ENCODE results near the gene APRT.
A peak's percentile ranks its signal among the peaks of the same experiment; 100 is the strongest.

APRT gene, protein sequence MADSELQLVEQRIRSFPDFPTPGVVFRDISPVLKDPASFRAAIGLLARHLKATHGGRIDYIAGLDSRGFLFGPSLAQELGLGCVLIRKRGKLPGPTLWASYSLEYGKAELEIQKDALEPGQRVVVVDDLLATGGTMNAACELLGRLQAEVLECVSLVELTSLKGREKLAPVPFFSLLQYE

DNA sequence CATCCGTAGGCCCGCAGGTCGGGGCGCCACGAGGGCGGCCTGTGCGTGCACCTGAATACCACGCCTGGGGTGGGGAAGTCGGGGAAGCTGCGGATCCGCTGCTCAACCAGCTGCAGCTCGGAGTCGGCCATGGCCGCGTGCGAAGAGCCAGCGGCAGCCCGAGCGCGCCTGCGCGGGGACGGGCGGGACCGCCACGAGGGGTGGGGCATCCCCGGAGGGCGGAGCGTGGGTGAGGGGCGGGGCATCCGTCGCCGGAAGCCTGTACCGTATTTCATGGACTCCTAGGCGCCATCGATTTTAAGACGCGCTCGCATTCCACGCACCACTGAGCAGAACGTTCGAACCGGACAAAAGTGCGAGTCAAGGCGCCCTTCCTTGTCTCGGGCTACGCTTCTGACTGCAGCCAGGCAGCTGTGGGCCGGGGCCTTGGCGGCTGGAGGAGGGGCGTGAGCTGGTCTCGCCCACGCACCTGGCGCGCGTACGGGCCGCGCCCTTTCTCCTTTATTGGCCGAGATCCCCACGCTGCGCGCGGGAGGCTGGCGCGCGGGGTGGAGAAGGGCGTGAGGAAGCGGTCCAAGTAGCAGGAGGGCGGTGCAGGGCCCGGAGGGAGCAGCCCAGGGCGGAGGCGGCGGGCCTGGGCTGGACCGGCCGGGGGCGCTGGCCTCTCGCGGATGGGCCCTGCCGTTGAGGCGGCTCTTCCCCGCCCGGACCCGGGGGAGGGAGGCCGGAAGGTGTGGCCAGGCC lies at the start of gene APRT:
APRT (minus strand) TSS at position 160 of the 744 bp plus-strand sequence; CDS start at position 131, 29 bp downstream.
- DNase-seq (ENCODE audit: low read depth), result peak; percentile 97

GRCh38 chr16:88861359-88861758 lies 49.6 kb upstream of the APRT start:
- no peak for DNase-seq (ENCODE audit: low read depth)

DNA sequence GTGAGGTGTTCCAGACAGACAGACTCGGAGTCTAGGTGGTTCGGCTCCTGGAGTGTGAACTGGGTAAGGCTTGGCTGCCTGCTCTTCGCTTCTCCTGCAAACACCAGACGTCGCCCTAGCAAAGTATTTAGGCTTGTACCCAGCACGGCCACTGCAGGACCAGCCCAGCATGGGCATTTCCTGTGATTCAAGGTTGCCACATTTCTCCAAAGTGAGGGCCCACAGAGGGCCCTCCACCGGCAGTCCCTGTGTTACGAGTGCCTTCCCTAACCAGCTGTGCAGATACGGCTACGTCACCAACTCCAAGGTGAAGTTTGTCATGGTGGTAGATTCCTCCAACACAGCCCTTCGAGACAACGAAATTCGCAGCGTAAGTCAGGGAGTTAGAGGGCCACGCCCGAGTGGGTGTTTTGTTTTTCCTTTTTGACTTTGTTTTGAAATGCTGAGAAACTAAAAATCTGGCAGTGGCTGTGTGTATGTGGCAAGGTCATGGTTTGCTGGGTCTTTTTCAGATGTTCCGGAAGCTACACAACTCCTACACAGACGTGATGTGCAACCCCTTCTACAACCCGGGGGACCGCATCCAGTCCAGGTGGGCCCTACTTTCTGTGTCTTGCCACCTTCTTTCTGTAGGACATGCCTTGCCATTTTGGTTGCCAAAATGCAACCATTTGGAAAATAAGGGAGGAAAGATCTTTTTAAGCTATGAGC lies 47.8 kb upstream of the APRT start:
- DNase-seq (ENCODE audit: low read depth), result no peak

DNA sequence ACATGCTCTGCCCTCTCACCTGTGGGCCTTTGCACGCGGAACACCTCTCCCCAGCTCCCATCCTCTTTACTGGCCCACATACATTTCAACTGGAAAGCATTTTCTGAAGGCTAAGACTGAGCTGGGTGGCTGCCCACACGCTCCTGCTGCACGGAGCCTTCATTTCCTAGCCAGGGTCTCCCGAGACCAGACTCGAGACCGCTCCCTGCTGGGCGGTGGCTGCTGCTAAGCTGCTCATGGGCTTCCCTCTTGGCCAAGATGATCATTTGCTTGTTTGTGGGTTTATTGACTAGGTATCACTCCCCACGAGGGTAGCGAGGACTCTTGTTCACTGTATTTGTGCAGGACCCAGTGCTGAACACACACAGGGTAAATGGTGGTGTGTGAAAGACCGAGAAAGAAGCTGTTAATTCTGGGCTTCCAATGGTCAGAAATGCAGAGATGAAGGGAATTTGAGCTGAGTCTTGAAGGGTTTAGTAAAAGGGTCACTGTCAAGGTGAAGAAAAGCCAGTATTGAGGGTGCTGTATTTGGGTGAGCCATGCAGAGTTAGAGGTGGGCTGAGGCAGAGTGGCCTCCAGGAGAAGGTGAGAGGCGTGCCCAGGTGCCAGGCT lies 46.1 kb upstream of the APRT start:
- DNase-seq (ENCODE audit: low read depth), result peak; percentile 61

GRCh38 chr16:88856828-88857727 lies 45.4 kb upstream of the APRT start, which contains the start of the genes GALNS and TRAPPC2L:
Gene GALNS, minus strand, starts transcription at chr16:88856947. Its CDS starts 70 bp downstream, at chr16:88856877.
Gene TRAPPC2L, plus strand, starts transcription at chr16:88857127. Its CDS starts 24 bp downstream, at chr16:88857151.
- peak; percentile 98 for DNase-seq (ENCODE audit: low read depth)

DNA sequence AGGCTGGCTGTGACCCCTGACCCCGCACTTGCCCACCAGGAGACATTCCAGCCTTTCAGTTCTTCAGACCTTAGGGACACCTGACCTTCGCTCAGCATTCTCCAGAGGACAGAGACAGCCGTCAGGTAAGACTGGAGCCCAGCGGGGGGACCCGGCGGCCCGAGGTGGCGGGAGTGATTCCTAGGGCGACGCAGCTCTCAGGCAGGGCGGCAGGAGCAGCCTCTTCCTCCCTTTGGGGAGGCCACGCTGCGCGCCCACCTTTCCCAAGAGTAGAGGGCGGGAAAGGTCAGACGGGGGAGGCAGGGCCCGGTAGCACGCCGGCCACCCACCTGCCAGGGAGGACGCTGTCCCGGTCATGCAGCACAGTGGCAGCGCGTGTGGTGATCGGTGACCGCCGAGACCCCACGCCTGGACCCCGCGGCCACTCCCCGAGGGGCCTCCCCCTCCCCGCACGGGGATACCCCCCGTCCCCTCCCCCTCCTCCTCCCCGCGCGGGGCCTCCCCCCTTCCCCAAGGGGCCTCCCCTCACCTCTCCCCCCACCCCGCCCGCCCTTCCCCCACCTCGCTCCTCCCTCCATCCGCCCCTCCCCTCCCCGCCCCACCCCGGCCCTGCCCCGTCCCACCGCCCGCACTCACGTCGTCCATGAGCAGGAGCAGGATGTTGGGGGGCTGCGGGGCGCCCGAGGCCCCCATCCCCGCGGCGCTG lies 44.5 kb upstream of the APRT start:
- DNase-seq (ENCODE audit: low read depth), result no peak

DNA sequence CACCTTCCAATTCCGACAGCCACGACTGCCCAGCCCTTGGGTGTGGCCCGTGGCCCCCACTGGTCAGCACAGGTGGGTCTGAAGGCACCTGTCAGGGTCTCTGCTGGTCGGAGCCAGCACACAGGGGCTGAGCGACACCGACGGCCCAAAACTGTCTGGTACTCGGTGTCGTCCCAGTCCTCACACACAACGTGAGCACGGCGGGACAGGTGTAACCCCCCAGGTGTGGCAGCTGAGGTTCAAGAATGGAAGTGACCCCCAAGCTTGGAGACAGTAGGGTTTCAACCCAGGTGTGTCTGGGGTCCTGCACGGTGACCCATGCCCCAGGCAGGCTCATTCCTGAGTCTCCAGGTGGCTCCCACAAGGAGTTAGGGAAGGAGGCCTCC lies 44.0 kb upstream of the APRT start:
- DNase-seq (ENCODE audit: low read depth), result no peak

- DNase-seq (ENCODE audit: low read depth), result no peak
These were observed 43.4 kb upstream of the APRT start for GRCh38 chr16:88855176-88855575.

DNA sequence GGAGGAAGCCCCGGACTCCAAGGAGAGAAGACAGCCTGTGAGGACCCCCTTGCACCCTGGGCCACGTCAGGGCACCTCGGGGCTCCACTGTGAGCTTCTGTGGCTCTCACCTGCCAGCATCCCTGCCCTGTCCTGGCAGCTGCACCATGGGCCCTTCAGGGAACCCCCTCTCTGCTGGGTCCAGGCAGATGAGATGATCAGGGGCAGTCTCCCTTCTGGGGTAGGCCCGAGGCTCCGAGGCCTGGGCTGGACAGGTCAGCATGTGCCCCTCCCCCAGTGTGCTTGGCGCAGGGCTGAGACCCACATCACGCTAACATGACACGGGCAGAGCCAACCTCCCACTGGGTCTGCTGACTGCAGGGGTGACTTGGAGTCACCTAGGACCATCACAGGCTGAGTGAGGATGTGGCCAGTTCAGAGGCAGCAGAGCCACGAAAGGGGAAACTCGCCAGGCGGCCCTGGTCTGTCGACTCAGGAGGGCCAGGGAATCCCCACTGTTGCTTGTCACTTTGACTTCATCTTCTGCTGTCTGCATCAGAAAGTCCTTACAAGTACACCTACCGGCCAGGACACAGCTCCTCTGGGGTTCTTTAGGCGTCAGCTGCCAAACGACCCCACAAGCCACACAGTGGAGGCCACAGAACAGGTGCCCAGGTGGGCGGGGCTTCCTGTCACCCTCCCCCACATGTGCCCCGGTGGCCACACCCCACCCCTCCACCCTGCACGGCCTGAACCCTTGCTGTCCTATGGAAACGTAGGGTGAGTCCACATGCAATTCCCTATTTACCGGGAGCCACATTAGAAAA lies 42.8 kb upstream of the APRT start:
- DNase-seq (ENCODE audit: low read depth), result no peak

- no peak for DNase-seq (ENCODE audit: low read depth)
These were observed 41.7 kb upstream of the APRT start for GRCh38 chr16:88853325-88853941.

- no peak for DNase-seq (ENCODE audit: low read depth)
These were observed 39.9 kb upstream of the APRT start for GRCh38 chr16:88851616-88852015.

- DNase-seq (ENCODE audit: low read depth), result no peak
These were observed 38.9 kb upstream of the APRT start for GRCh38 chr16:88850531-88851199.

DNA sequence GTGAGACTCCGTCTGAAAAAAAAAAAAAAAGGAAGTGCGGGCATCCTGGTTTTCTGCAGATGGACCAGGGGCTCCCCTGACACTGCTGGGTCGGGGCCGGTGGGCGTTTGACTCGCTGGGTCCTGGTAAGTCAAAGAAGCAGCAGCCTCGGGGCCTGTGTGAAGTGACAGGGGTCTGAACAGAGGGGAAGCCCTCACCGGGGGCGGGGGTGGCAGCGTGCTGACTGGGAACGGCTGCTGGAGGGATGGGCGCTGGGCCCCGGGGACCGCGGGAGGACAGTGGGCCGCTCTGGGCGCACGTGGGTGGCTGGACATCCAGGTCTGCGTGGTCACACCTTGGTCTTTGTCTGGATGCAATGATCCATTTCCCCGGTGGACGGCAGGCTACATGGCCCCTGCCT lies 36.8 kb upstream of the APRT start:
- DNase-seq (ENCODE audit: low read depth), result no peak

DNA sequence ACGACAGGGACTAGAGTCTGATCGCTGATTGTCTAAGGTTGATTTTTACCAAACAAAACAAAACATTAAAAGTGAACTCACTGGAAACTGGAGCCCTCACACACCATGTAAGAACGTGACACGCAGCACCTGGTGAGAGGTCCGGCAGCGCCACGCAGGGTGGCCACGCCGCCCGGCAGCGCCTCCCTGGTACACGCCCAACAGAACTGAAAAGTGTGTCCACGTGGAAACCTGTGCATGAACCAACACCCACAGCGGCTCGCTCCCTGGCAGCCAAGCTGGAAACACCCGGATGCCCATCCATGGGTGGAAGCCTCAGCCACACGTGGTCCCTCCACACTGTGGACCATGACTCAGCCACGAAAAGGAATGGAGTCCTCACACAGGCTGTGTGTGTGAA lies 35.9 kb upstream of the APRT start:
- DNase-seq (ENCODE audit: low read depth), result no peak

GRCh38 chr16:88846088-88846487 lies 34.4 kb upstream of the APRT start:
- DNase-seq (ENCODE audit: low read depth), result no peak

DNA sequence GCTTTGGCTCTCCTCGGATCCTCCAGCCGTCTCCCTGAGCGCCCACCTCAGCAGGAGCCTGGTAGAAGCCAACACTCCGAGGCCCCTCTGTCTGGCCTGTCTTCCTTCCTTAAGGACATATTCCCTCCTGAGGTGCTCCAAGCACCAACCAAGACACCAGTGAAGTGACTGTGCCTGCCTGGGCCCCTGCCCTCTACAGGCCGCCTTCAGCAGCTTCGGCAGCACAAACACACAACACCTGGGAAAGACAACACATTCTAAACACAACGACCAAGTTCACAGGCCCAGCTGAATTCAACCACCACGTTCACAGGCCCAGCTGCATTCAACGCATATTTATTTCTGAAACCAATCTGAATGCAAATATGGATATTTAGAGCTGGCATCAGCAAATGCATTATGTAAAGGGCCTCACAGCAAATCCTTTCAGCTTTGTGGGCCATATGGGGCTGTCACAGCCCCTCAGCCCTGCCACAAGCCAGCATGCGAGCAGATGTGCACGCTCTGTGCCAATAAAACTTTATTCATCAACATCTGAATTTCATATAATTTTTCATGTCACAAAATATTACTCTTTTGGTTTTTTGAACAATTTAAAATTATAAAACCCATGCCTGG lies 32.8 kb upstream of the APRT start:
- no peak for DNase-seq (ENCODE audit: low read depth)

GRCh38 chr16:88843256-88843655 lies 31.5 kb upstream of the APRT start:
- no peak for DNase-seq (ENCODE audit: low read depth)

DNA sequence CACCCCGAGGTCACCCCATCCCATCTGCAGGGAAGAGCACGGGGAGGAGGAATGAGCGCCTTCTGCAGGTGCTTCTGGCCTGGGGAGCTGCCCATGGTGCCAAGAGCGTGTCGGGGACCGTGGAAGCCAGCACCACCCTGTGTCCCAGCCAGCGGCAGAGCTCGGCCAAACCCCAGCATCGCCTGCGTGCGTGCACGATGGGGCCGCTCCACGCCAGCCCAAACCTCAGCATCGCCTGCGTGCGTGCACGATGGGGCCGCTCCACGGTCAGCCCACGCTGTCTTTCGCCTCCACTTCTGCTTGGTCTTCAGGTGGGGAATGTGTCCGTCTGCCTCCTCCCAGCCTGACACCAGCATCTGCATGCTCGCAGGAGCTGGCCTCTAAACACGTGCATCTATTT lies 31.1 kb upstream of the APRT start:
- DNase-seq (ENCODE audit: low read depth), result no peak
